Measurements from ENCODE around the gene CCDC27. TPM values are rescaled to one million over a fixed set of nuclear protein-coding genes. Genes with fewer than 3 reads are reported as not detected.

CCDC27 gene
- total and polyA plus RNA-seq, 2 of the 8 experiments (the other 6 are each of a cell fraction or from before 2014, with no cell fraction given), result 0.15 TPM; not detected in 1

- no peak overlapping the region for H3K4me2 ChIP-seq (ENCODE audit: insufficient read depth in 1 of 2, low read depth in 2 of 2, low read length in 2 of 2)
- H3K9ac ChIP-seq (replicated peaks in 1 of 4; ENCODE audit: extremely low read depth in 1 of 4, low read depth in 3 of 4, low read length in 3 of 4), result no peak overlapping the region
- CTCF ChIA-PET (ENCODE audit: partially characterized antibody), result interaction anchor here (0.6 to 4.7 kb wide), 5 partner anchors 9 to 26 kb away, joined by 3 to 24 read pairs (median 5); no protein-coding TSS in a partner anchor
- H3K9me3 ChIP-seq (ENCODE audit: insufficient read depth in 2 of 2, low read depth in 1 of 2, low read length in 1 of 2), result no peaks in the 10 kb centered on the region
- H4K5ac ChIP-seq (ENCODE audit: insufficient read length, low read depth, low read length), result no peak overlapping the region
- H3K79me1 ChIP-seq (ENCODE audit: low read depth, low read length), result no peaks in the 10 kb centered on the region; the same call in 1 of the 2 replicates
- H3K4me1 ChIP-seq (replicated peaks in 1 of 4; ENCODE audit: control insufficient read depth in 3 of 4, insufficient read depth in 4 of 4, low read length in 3 of 4), result peaks cover 4 to 32% (median 27%) of the 10 kb centered on the region in 4 experiments
- H2BK20ac ChIP-seq (ENCODE audit: low read length), result no peak overlapping the region
- H2BK120ac ChIP-seq (replicated peaks; ENCODE audit: low read depth, low read length), result no peak overlapping the region
- POLR2A ChIA-PET (ENCODE audit: partially characterized antibody), result interaction anchor here (1.2 to 1.6 kb wide), 2 partner anchors 10 to 16 kb away, joined by 4 to 5 read pairs; no protein-coding TSS in a partner anchor
- no peak overlapping the region for H3K14ac ChIP-seq (ENCODE audit: insufficient read length)
- no peak for FAIRE-seq
- H4K20me1 ChIP-seq (replicated peaks in 1 of 2; ENCODE audit: control insufficient read depth in 1 of 2, insufficient read depth in 2 of 2, low read length in 2 of 2), result peaks cover 6 to 13% of the 10 kb centered on the region in 2 experiments
- H3K23ac ChIP-seq (ENCODE audit: insufficient read length), result no peak overlapping the region
- H3K27ac ChIP-seq (ENCODE audit: low read depth, low read length), result no peak overlapping the region
- DNase-seq (ENCODE audit: low read depth in 1 of 2, low spot score in 2 of 2), result no peak
- WGBS, 2 experiments (ENCODE audit: extremely low coverage in 1 of 2, insufficient coverage in 1 of 2, insufficient read length in 1 of 2, insufficient replicate concordance in 2 of 2, low coverage in 1 of 2, low lambda C conversion rate in 2 of 2, missing lambda C conversion rate in 1 of 2), result 83% methylated on average over 16 of the region's 19 CpGs; no CpG with 5 or more reads in 1 of the 2 experiments
- H3K4me3 ChIP-seq (ENCODE audit: extremely low read depth in 1 of 4, insufficient read depth in 2 of 4, low read depth in 3 of 4, low read length in 4 of 4), result no peak overlapping the region
- H3K36me3 ChIP-seq (ENCODE audit: control insufficient read depth in 2 of 4, insufficient read depth in 4 of 4, low read length in 3 of 4), result no peaks in the 10 kb centered on the region
- H3K27me3 ChIP-seq (replicated peaks in 1 of 4; ENCODE audit: control insufficient read depth in 3 of 4, extremely low read depth in 1 of 4, insufficient read depth in 3 of 4, low read length in 3 of 4), result peaks cover 0 to 12% (median 5%) of the 10 kb centered on the region in 4 experiments; a peak in 4 of 7 replicates
- no peaks in the 10 kb centered on the region for H3K79me2 ChIP-seq (ENCODE audit: control insufficient read depth in 1 of 2, insufficient read depth in 2 of 2, low read length in 2 of 2)
- TF ChIP-seq EGR1 (IDR thresholded peaks at IDR 0.05; ENCODE audit: borderline replicate concordance, low read depth, low read length), result no peak
- 0 out of 2 replicates have a peak, but pooled peaks have one; percentile 21 for TF ChIP-seq GABPA (IDR thresholded peaks at IDR 0.05; ENCODE audit: borderline replicate concordance, insufficient read depth, low read length)
- 0 out of 2 replicates have a peak overlapping the region, but pooled peaks have one; percentile 27 for H2BK12ac ChIP-seq (ENCODE audit: low read depth, low read length)
- H3K4ac ChIP-seq (replicated peaks; ENCODE audit: insufficient read length, low read depth, low read length), result no peak overlapping the region
- no peak overlapping the region for H2AFZ ChIP-seq (ENCODE audit: low read length)
- H2BK15ac ChIP-seq (ENCODE audit: low read length), result no peak overlapping the region
- H2BK5ac ChIP-seq (ENCODE audit: low read depth, low read length), result no peak overlapping the region
- H3K23me2 ChIP-seq (ENCODE audit: low read depth, low read length), result no peaks in the 10 kb centered on the region; the same call in 1 of the 2 replicates
- H3K56ac ChIP-seq (replicated peaks; ENCODE audit: insufficient read length, low read depth, low read length), result no peak overlapping the region
- no peak overlapping the region; the same call in 1 of the 2 replicates for H3K18ac ChIP-seq (ENCODE audit: extremely low read depth, low read length)
- H4K91ac ChIP-seq (replicated peaks; ENCODE audit: insufficient read length, low read length), result no peak overlapping the region
- H2AK5ac ChIP-seq (ENCODE audit: low read depth, low read length), result peak overlapping the region; percentile 13; the same call in 1 of the 2 replicates
- H4K8ac ChIP-seq (ENCODE audit: extremely low read depth, insufficient read depth, low read length), result no peak overlapping the region; the same call in 1 of the 2 replicates
Measured at GRCh38 chr1:3705341-3705950, 46.8 kb upstream of the CCDC27 start.

Data from H1 (cell line).